ENCODE data around the gene HAPLN1.

- no peak for TF ChIP-seq TAF1 (IDR thresholded peaks at IDR 0.05; ENCODE audit: low read depth, low read length)
- TF ChIP-seq GTF2F1 (IDR thresholded peaks at IDR 0.05; ENCODE audit: borderline replicate concordance, low read depth, low read length) = no peak
- no peak for TF ChIP-seq JUN (IDR thresholded peaks at IDR 0.05; ENCODE audit: low read depth, low read length)
- TF ChIP-seq CREB1 (IDR thresholded peaks at IDR 0.05) = no peak
- no peak for TF ChIP-seq HDAC2 (IDR thresholded peaks at IDR 0.05; ENCODE audit: borderline replicate concordance in 1 of 2, low read depth in 2 of 2, low read length in 2 of 2)
- no peak for TF ChIP-seq SRF (IDR thresholded peaks at IDR 0.05; ENCODE audit: low read depth, low read length)
- no peak for TF ChIP-seq BCL11A (IDR thresholded peaks at IDR 0.05; ENCODE audit: low read depth in 2 of 2, low read length in 2 of 2)
- no peak for TF ChIP-seq MAX (IDR thresholded peaks at IDR 0.05)
- no peak for TF ChIP-seq CTCF (IDR thresholded peaks at IDR 0.05; ENCODE audit: control extremely low read depth in 1 of 3, insufficient read depth in 1 of 3, low read depth in 1 of 3, low read length in 3 of 3)
Observed at GRCh38 chr5:83752700-83753099, 32.0 kb upstream of the HAPLN1 start.
